Measurements from ENCODE around the gene CAMK2A.

Gene CAMK2A

DNA sequence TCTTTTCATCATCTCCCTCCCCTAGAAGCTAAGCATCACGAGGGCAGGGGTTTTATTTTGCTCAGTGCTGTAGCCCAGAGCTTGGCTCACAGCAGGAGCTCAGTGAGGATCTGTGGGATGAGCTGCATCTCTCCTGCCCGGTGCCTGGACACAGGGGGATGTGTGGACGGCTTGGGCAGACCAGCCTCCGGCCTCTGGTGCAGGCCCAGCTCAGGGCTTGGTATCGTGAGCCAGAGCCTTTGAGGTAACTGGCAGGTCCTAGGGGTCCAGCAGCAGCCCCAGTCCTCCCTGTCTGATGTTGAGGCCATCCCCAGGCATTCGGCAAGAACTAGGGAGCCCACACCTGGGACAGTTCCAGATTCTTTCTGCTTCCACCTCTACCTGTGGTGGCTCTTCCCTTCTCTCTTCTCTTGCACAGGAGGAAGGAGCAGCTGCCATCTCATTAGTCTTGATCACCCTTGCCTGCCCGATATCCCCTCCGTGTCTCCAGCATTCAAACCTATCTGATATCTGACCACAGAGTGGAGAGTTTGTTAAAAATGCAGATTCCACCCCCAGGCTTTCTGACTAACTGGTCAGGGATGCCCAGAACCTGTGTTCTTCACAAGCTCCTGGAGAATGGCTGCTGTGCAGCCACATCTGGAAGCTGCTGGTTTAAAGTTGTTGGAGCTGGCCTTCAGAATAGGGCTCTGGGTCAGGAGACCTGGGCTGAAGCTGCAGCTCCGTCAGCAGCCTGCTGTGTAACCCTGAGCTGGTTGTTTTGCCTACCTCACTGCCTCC lies 107.6 kb downstream of the CAMK2A start:
- DNase-seq = no peak

DNA sequence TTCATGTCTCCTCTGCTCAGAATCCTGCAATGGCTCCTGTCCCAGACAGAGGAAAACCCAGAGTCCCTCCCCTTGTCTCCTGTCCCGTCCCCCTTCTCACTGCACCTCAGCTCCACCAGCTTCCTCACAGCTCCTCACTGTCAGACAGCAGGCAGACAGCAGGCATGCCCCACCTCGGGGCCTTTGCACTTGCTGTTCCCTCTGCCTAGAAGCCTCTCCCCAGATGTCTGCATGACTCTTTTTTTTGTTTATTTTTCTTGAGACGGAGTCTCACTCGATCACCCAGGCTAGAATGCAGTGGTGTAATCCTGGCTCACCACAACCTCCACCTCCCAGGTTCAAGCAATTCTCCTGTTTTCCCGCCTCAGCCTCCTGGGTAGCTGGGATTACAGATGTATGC lies 108.5 kb downstream of the CAMK2A start:
- no peak for DNase-seq

DNA sequence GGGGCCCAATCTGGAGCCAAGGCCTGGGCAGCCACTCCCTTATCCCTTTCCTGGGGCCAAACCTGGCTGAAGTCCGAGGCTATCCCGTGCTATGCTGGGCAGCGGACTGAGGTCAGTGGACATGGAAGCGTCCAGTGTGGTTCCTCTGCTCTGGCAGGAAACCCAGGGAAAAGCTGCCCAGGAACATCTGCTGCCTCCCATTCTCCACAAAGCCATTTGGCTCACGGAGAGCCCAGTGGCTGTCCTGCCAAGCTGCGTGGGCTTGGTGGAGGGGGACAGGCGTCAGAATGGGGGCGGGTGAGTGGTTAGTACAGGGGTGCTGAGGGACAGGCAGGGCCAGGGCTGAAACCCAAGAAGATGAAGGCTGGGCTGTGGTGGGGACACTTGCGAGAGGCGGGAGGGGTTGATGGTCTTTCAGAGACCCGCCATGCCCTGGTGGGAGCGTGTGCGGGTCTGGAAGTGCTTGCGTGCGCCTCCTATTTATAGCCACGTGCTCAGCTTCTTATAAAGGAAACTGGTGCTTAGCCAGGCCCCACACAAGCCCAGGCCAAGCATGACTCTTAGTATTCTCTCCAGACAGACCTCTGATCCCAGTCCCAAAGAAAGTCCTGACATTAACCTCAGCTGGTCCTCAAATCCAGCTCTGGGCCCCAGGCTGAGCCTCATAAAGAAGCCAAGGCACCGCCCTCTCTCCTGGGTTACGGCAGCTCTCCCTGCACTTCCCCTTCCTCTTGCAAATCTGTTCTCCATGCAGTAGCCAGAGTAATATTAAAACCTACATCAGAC lies 109.1 kb downstream of the CAMK2A start:
- no peak for DNase-seq

DNA sequence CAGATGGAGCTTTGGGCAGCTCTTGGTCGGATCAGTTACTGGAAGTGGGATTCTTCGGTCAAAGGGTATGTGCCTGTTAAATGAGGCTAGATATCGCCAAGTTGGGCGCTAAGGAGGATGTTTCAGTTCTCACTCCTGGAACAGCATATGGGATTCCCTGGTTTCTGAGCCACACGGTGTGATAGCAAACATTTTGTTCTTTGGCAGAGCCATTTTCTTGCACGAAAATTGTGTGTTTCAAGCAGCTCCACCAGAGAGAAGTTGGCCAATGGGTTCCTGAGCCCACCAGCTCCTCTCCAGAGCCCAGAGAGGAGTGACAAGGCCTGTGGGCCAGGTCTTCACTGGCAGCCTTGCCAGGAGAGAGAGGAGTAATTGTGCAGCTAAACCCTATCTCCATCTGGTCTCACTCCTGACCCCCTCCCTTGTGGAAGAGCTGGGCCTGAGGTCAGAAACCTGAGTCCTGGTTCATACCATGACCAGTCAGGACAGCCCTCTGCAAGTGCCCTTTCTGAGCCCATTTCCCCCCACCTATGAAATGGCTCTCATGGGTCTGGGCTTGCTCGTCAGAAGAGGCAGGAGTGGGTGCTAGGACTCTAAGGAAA lies 110.5 kb downstream of the CAMK2A start:
- no peak for DNase-seq

DNA sequence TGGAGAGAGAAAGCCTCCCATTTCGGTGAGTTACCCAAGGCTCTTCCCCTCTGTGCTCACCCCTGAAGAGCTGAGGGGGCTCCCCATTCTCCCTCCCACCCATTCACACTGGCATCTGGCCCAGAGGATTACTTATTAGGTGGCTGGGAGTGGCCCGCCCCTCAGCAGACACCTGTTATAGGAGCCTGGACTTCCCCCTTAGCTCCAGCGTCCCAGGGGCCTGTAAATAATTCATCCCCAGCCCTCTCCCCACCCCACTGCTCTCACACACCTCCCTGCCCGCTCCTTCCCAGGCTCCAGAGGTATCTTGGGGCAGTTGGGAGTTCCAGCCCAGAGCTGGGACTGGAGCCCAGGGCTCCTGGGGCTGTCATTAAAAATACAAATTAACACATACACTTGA lies 111.3 kb downstream of the CAMK2A start:
- DNase-seq = no peak

DNA sequence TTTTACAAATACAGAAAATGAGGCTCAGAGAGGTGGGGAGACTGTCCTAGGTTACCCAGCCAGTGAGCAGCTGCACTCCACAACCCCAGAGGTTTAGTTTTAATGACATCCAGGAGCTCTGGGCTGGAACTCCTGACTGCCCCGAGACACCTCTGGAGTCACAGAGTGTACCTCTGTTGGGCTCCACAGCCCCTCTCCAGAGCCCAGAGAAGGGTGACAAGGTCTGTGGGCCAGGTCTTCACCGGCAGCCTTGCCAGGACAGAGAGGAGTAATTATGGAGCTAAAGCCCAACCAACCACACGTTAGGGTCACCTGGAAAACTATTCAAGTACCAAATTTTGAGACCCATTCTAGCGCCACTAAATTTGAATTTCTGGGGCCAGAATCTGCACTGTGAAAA lies 111.9 kb downstream of the CAMK2A start:
- no peak for DNase-seq

DNA sequence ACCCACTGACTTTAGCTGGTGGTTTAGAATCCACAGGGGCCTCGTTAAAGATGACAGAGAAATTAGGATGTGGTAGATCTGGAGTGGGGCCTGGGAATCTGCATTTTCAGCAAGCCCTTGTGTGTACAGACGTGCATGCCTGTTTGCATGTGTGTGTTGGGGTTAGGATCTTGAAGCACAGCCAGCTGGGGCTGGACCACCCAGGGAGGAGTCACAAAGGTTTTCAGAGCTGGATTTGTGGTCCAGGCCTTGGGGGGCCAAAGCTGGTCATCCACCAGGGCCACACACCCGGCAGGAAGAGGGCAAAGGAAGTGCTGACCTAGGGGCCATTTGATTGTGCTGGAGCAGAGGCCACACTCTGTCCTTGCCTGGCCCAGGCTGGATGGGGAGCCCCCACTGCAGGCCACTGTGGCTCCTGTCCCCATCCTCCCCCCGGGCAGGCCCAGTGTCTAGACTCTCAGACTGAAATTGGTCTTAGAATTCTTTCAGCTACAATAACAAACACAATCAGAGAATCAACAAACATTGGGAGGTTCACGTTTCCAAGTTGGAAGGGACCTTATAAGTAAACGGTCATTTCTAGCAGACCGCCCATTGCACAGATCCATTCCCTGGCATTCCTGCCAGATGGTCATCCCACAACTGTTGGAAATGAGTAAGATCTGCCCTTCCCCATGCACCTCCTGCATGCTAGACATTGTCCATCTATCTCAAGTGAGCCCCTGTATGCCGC lies 112.7 kb downstream of the CAMK2A start:
- DNase-seq = no peak

DNA sequence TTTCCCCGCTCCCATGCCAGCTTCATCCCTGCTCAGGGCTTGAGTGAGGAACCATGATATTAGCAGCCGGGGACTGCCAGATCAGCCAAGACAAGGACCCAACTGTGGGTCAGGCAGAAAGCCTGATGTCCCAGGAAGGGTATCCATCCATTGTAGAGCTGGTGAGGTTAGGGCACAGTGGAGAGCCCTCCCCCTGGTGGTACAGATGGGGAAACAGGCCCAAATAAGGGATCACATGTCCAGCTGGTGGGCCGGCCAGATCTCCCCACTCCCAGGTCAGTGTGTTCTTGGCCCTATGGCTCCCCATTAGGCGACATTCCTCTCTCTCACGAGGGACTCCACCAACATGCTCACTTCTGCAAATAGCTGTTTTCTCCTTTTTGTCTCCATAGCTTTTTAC lies 114.0 kb downstream of the CAMK2A start:
- DNase-seq = no peak

DNA sequence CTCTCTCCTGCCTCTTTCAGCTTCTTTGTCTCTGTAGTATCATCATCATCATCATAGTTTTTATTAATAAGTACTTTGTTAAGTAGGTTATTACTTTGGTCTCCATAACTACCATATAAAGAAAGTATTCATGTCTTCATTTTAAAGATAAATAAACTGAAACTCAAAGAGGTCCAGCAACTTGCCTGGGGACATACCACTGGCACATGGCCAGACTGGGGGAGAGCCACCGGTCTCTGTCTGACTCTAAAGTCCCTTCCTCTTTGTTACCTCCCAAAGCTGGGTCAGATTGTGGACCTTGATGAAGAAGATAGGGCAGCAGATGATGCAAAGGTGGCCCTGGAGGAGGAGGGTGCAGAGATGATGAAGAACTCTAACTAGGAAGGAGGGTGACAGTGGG lies 114.5 kb downstream of the CAMK2A start:
- DNase-seq = no peak

DNA sequence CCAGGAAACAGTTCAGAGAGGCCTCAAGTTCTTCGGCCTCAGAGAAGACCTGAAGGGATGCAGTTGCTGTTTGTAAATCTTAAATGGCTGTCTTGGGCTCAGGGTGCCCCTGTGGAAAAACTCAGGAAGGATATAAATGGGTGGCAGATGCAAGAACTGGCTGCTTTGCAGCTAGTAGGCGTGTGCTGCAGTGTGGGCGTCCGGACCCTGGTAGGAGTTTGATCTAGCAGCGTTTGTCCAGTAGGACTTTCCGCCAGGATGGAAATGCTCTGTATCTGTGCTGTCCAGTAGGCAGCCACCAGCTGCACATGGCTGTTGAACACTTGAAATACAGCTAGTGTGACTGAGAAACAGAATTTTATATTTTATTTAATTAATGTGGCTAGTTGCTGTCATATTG lies 115.3 kb downstream of the CAMK2A start:
- DNase-seq = no peak

DNA sequence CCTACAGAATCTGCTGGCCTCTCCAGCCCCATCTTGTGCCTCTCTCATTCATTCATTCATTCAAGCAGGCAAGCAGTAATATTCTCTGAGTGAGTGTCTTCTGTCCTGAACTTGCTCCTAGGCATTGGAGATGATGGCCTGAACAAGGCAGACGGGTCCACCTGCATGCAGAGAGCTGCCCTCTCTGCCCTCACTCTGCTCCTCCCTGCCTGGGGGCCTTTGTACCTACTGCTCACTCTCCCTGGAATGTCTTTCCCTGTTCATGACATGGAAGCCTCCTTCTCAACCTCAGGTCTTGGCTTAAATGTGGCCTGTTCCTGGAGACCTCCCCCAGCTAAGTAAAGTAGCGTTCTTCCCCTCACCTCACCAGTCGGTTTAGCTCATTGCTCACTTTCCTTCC lies 116.4 kb downstream of the CAMK2A start:
- no peak for DNase-seq

DNA sequence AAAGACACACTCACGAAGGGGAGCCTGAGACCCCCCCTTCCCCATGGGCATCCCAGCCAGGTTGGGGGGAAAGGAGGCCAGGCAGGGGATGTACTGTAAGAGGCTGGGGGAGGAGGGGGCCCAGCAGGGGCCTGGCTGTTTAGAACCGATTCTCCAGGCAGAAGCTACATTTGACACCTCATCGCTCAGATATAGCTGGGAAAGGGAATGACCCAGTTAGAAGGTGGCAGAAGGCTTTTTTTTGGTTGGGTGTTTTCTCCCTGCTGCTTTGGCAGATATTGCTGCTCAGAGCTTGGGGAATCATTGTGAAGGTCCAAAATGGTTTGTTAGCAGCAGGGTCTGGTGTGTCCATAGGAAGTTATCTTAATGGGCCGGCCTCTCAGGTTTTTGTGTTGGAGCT lies 117.0 kb downstream of the CAMK2A start:
- DNase-seq = no peak

DNA sequence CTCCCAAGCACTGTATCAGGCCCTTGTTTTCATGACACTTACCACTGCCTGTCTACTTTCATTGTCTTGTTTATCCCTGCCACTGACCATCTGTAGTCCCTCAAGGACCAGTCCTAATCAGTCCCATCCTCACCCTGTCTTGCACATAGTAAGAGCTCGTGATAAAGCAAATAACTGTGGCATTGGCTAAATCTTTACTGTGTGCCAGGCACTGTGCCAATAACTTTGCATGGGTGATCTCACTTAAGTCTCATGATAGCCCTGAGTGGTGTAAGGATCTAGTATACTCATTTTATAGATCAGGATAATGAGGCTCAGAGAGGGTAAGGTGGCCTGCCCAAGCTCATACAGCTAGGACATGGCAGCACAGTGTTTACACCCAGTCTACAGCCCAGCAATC lies 117.4 kb downstream of the CAMK2A start:
- DNase-seq = no peak

Measured in GOT3 (cell line).